ENCODE data around the gene PPP1R15A. TPM values are rescaled to one million over a fixed set of nuclear protein-coding genes. Genes with fewer than 3 reads are reported as not detected.

The PPP1R15A gene
- total RNA-seq, 2 experiments from 2014 or later, result 49.6 to 53.3 TPM

Other genes with a start within 250 kb of the PPP1R15A start
- gene DBP, start 235.0 kb upstream of the PPP1R15A start, total RNA-seq, result 10 to 100 TPM; 24.1 to 25.8 TPM
- gene CA11, start 226.2 kb upstream of the PPP1R15A start, total RNA-seq, result 10 to 100 TPM; 10.1 to 10.8 TPM
- 1 to 10 TPM; 1.0 to 1.4 TPM for gene NTN5, start 199.4 kb upstream of the PPP1R15A start, total RNA-seq
- not detected for gene FUT2, start 176.4 kb upstream of the PPP1R15A start, total RNA-seq
- 1 to 10 TPM; 1.1 to 1.5 TPM for gene MAMSTR, start 152.7 kb upstream of the PPP1R15A start, total RNA-seq
- under 1 TPM; 0.31 to 0.50 TPM for gene RASIP1, start 131.8 kb upstream of the PPP1R15A start, total RNA-seq
- under 1 TPM in 1 of 2 experiments, not detected in 1; 0.10 TPM for gene IZUMO1, start 125.5 kb upstream of the PPP1R15A start, total RNA-seq
- under 1 TPM; 0.10 to 0.23 TPM for gene FUT1, start 119.8 kb upstream of the PPP1R15A start, total RNA-seq
- not detected for gene FGF21, start 116.9 kb upstream of the PPP1R15A start, total RNA-seq
- 10 to 100 TPM; 42.3 to 43.3 TPM for gene BCAT2, start 61.4 kb upstream of the PPP1R15A start, total RNA-seq
- gene HSD17B14, start 35.9 kb upstream of the PPP1R15A start, total RNA-seq, result under 1 TPM; 0.27 to 0.77 TPM
- gene PLEKHA4, start 3.8 kb upstream of the PPP1R15A start, total RNA-seq, result 1 to 10 TPM; 3.8 to 4.6 TPM
- gene TULP2, start 26.3 kb downstream of the PPP1R15A start, total RNA-seq, result not detected
- gene NUCB1, start 27.9 kb downstream of the PPP1R15A start, total RNA-seq, result 100 to 1,000 TPM; 231 to 251 TPM
- 1 to 10 TPM; 3.1 to 3.2 TPM for gene DHDH, start 61.3 kb downstream of the PPP1R15A start, total RNA-seq
- 100 to 1,000 TPM; 310 to 324 TPM for gene BAX, start 82.5 kb downstream of the PPP1R15A start, total RNA-seq
- gene FTL, start 92.9 kb downstream of the PPP1R15A start, total RNA-seq, result 100 to 1,000 TPM; 683 to 880 TPM
- 10 to 100 TPM; 55.8 to 60.8 TPM for gene GYS1, start 120.9 kb downstream of the PPP1R15A start, total RNA-seq
- 10 to 100 TPM; 82.2 to 89.4 TPM for gene RUVBL2, start 121.5 kb downstream of the PPP1R15A start, total RNA-seq
- not detected for gene LHB, start 144.7 kb downstream of the PPP1R15A start, total RNA-seq
- gene CGB3, start 151.9 kb downstream of the PPP1R15A start, total RNA-seq, result not detected
- gene CGB2, start 159.5 kb downstream of the PPP1R15A start, total RNA-seq, result under 1 TPM in 1 of 2 experiments, not detected in 1; 0.47 TPM
- not detected for gene CGB1, start 164.5 kb downstream of the PPP1R15A start, total RNA-seq
- not detected for gene CGB5, start 171.4 kb downstream of the PPP1R15A start, total RNA-seq
- not detected for gene CGB8, start 176.7 kb downstream of the PPP1R15A start, total RNA-seq
- gene CGB7, start 185.3 kb downstream of the PPP1R15A start, total RNA-seq, result not detected
- gene NTF4, start 192.4 kb downstream of the PPP1R15A start, total RNA-seq, result not detected
- gene KCNA7, start 200.3 kb downstream of the PPP1R15A start, total RNA-seq, result not detected
- 100 to 1,000 TPM; 234 to 249 TPM for gene SNRNP70, start 213.0 kb downstream of the PPP1R15A start, total RNA-seq
- 1 to 10 TPM; 5.6 TPM for gene LIN7B, start 241.9 kb downstream of the PPP1R15A start, total RNA-seq
- gene C19orf73, start 246.7 kb downstream of the PPP1R15A start, total RNA-seq, result 1 to 10 TPM; 1.0 to 1.3 TPM
- 1 to 10 TPM; 1.6 TPM for gene PPFIA3, start 247.1 kb downstream of the PPP1R15A start, total RNA-seq

Data from activated CD4-positive, alpha-beta T cell treated with anti-CD3 and anti-CD28 coated beads, Interleukin-2, amount 10 ng/mL, durations not matched to agents 7 days and 5 days (primary cell).